H9 (cell line): ENCODE data around the gene SLC16A11. TPM values are rescaled to one million over a fixed set of nuclear protein-coding genes. Genes with fewer than 3 reads are reported as not detected.

Experiments used
- DNase-seq: peaks from one replicate; pipeline ENCODE4 v3.0.0-alpha.2; 2017
- H2AFZ ChIP-seq: one replicate; pipeline ENCODE4 v1.6.1; 2013; ENCODE audit warnings: mild to moderate bottlenecking, low read length, control low read depth, moderate library complexity
- H2AK5ac ChIP-seq: 2 replicates; pipeline ENCODE4 v1.6.1; 2013; ENCODE audit warnings: low read length, control low read depth, mixed read lengths; ENCODE audit not compliant: insufficient read length
- H2BK120ac ChIP-seq: one replicate; pipeline ENCODE4 v1.6.1; 2013; ENCODE audit warnings: low read depth, mild to moderate bottlenecking, low read length, control low read depth, inconsistent platforms; ENCODE audit not compliant: poor library complexity, severe bottlenecking
- H2BK12ac ChIP-seq: 2 replicates; pipeline ENCODE4 v1.6.1; 2013; ENCODE audit warnings: low read length, control low read depth, mixed read lengths, low read depth; ENCODE audit not compliant: insufficient read length
- H2BK15ac ChIP-seq: 2 replicates; pipeline ENCODE4 v1.6.1; 2013; ENCODE audit warnings: low read depth, low read length, control low read depth
- H2BK20ac ChIP-seq: one replicate; pipeline ENCODE4 v1.6.1; 2013; ENCODE audit warnings: low read depth, mild to moderate bottlenecking, low read length, control low read depth, inconsistent platforms; ENCODE audit not compliant: poor library complexity, severe bottlenecking
- H2BK5ac ChIP-seq: 2 replicates; pipeline ENCODE4 v1.6.1; 2013; ENCODE audit warnings: low read length, control low read depth, mixed read lengths; ENCODE audit not compliant: insufficient read length
- H3K14ac ChIP-seq: 2 replicates; pipeline ENCODE4 v1.6.1; 2013; ENCODE audit warnings: low read length, control low read depth; ENCODE audit not compliant: insufficient read depth
- H3K18ac ChIP-seq: 2 replicates; pipeline ENCODE4 v1.6.1; 2013; ENCODE audit warnings: low read depth, mild to moderate bottlenecking, mixed read lengths, low read length, control low read depth; ENCODE audit not compliant: insufficient read length
- H3K23ac ChIP-seq: 2 replicates; pipeline ENCODE4 v1.6.1; 2013; ENCODE audit warnings: low read length, control low read depth, mixed read lengths, low read depth; ENCODE audit not compliant: insufficient read length
- H3K23me2 ChIP-seq: 2 replicates; pipeline ENCODE4 v1.6.1; 2013; ENCODE audit warnings: low read depth, mild to moderate bottlenecking, mixed read lengths, low read length, control low read depth; ENCODE audit not compliant: insufficient read length, poor library complexity, severe bottlenecking
- H3K27ac ChIP-seq: 2 replicates; pipeline ENCODE4 v1.5.1; 2013; ENCODE audit warnings: low read length, control low read depth, mixed read lengths, low read depth; ENCODE audit not compliant: insufficient read length
- H3K27me3 ChIP-seq: 2 replicates; pipeline ENCODE4 v1.6.1; 2013; ENCODE audit warnings: low read length, control low read depth, inconsistent platforms; ENCODE audit not compliant: insufficient read depth
- H3K4ac ChIP-seq: 2 replicates; pipeline ENCODE4 v1.6.1; 2013; ENCODE audit warnings: low read depth, mild to moderate bottlenecking, control low read depth, inconsistent platforms, low read length, moderate library complexity
- H3K4me1 ChIP-seq: 2 replicates; pipeline ENCODE4 v1.6.1; 2013; ENCODE audit warnings: low read length, control low read depth, inconsistent platforms; ENCODE audit not compliant: insufficient read depth
- H3K4me2 ChIP-seq: 2 replicates; pipeline ENCODE4 v1.6.1; 2013; ENCODE audit warnings: low read length, control low read depth, mixed read lengths; ENCODE audit not compliant: insufficient read length, insufficient read depth
- H3K56ac ChIP-seq: 2 replicates; pipeline ENCODE4 v1.6.1; 2013; ENCODE audit warnings: low read depth, mild to moderate bottlenecking, mixed read lengths, low read length, control low read depth; ENCODE audit not compliant: insufficient read length
- H3K79me1 ChIP-seq: 2 replicates; pipeline ENCODE4 v1.6.1; 2013; ENCODE audit warnings: low read depth, mild to moderate bottlenecking, moderate library complexity, low read length, control low read depth, inconsistent platforms; ENCODE audit not compliant: insufficient read depth, poor library complexity, severe bottlenecking
- H3K79me2 ChIP-seq: 2 replicates; pipeline ENCODE4 v1.6.1; 2013; ENCODE audit warnings: low read length, control low read depth, inconsistent platforms; ENCODE audit not compliant: insufficient read depth
- H3K9ac ChIP-seq: 2 replicates; pipeline ENCODE4 v1.6.1; 2013; ENCODE audit warnings: low read length, control low read depth, mixed read lengths; ENCODE audit not compliant: insufficient read length; ENCODE audit errors: extremely low read depth
- H3K9me3 ChIP-seq: one replicate; pipeline ENCODE4 v1.6.1; 2013; ENCODE audit warnings: low read depth, low read length, inconsistent platforms; ENCODE audit not compliant: control insufficient read depth
- H3T11ph ChIP-seq: one replicate; pipeline ENCODE4 v1.6.1; 2013; ENCODE audit warnings: mild to moderate bottlenecking, low read length, control low read depth, inconsistent platforms
- H4K20me1 ChIP-seq: one replicate; pipeline ENCODE4 v1.6.1; 2013; ENCODE audit not compliant: control insufficient read depth, insufficient read length, insufficient read depth
- H4K5ac ChIP-seq: 2 replicates; pipeline ENCODE4 v1.6.1; 2013; ENCODE audit warnings: low read depth, mild to moderate bottlenecking, mixed read lengths, low read length, control low read depth; ENCODE audit not compliant: insufficient read length
- H4K8ac ChIP-seq: replicated peaks from 2 replicates; pipeline ENCODE4 v1.6.1; 2013; ENCODE audit warnings: low read length, control low read depth, mixed read lengths, low read depth; ENCODE audit not compliant: insufficient read length
- H4K91ac ChIP-seq: 2 replicates; pipeline ENCODE4 v1.6.1; 2013; ENCODE audit warnings: low read depth, mild to moderate bottlenecking, moderate library complexity, mixed read lengths, low read length, control low read depth; ENCODE audit not compliant: insufficient read length
- H3K27ac Mint-ChIP-seq, 3 experiments: 2 replicates in 2 of 3; 3 replicates in 1 of 3; pipeline ENCODE4 v1.8.0; 2020 to 2021; ENCODE audit warnings: mixed read lengths in 3 of 3, mild to moderate bottlenecking in 1 of 3, moderate library complexity in 1 of 3
- H3K27me3 Mint-ChIP-seq: 2 replicates; pipeline ENCODE4 v1.8.0; 2021; ENCODE audit warnings: low read depth, mild to moderate bottlenecking, moderate library complexity, mixed read lengths
- H3K36me3 Mint-ChIP-seq, 3 experiments: 2 replicates in 2 of 3; 3 replicates in 1 of 3; pipeline ENCODE4 v1.8.0; 2020 to 2021; ENCODE audit warnings: low read depth in 3 of 3, mixed read lengths in 3 of 3; ENCODE audit not compliant: insufficient read depth in 1 of 3
- H3K4me1 Mint-ChIP-seq, 2 experiments: 2 replicates each; pipeline ENCODE4 v1.8.0; 2020; ENCODE audit warnings: mixed read lengths in 2 of 2
- H3K4me3 Mint-ChIP-seq, 2 experiments: 2 replicates in 1 of 2; 3 replicates in 1 of 2; pipeline ENCODE4 v1.8.0; 2020 to 2021; ENCODE audit warnings: mild to moderate bottlenecking in 2 of 2, mixed read lengths in 2 of 2, moderate library complexity in 1 of 2
- H3K9me3 Mint-ChIP-seq, 2 experiments: 2 replicates in 1 of 2; 3 replicates in 1 of 2; pipeline ENCODE4 v1.8.0; 2020; ENCODE audit warnings: mild to moderate bottlenecking in 2 of 2, mixed read lengths in 2 of 2, moderate library complexity in 1 of 2
- CTCF ChIP-seq: fragments of 200-600 bp; sonication (generic); conservative IDR thresholded peaks from 3 replicates; pipeline ENCODE4 v1.8.0; 2021; ENCODE audit warnings: antibody characterized with exemption, mild to moderate bottlenecking
- WGBS: extraction: QIAGEN DNeasy Blood & Tissue Kit; methylation state at CpG from one replicate; pipeline ENCODE4 v1.1.7; 2013; ENCODE audit warnings: missing lambda C conversion rate, low lambda C conversion rate, mixed read lengths; ENCODE audit not compliant: insufficient read length; ENCODE audit errors: extremely low coverage; 5-methylcytosine and 5-hydroxymethylcytosine counted together
- total RNA-seq: library from RNA; stranded (reverse); gene quantifications from 2 replicates; pipeline ENCODE4 v1.2.1, GENCODE V29; 2021

Gene SLC16A11
- total RNA-seq, 1 experiment from 2014 or later = 0.13 TPM

DNA sequence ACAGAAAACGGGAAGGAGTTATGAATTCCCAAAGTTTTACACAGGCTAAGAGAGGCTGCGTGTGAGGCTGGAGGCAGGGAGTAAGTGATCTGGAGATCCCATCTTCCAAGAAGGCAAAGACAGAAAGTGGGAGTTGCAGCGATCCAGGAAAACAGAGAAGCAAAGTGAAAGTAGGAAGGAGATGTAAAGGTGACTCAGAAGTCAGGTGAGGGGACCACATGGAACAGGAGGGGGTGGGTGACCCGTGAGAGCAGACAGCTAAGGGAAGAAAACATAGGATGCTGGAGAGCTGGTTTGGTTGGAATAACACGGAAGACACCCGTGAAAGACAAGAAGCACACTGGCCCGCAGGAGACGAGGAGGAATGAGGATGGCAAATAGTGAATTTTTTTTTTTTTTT, 46.7 kb downstream of the SLC16A11 start:
- no peak overlapping the region for H2BK12ac ChIP-seq
- no peak overlapping the region for H2AK5ac ChIP-seq
- no peak overlapping the region for H3K4me2 ChIP-seq
- H2BK5ac ChIP-seq = no peak overlapping the region
- DNase-seq = no peak
- H4K20me1 ChIP-seq = no peaks in the 10 kb centered on the region
- H3K18ac ChIP-seq = no peak overlapping the region
- no CpG with 5 or more reads among the region's 8 CpGs for WGBS
- no peak overlapping the region for H3K56ac ChIP-seq
- no peak overlapping the region for H3K27ac Mint-ChIP-seq
- no peak overlapping the region for H3K4me3 Mint-ChIP-seq
- no peak overlapping the region for H3K9ac ChIP-seq
- no peak overlapping the region for H2BK20ac ChIP-seq
- no peak overlapping the region for H2BK120ac ChIP-seq
- peaks cover 2 to 4% of the 10 kb centered on the region in 2 experiments; a peak in 3 of 4 replicates for H3K4me1 Mint-ChIP-seq
- no peak overlapping the region for H3K23ac ChIP-seq
- no peak overlapping the region for H2BK15ac ChIP-seq
- no peak for TF ChIP-seq CTCF
- H4K8ac ChIP-seq = no peak overlapping the region
- no peak overlapping the region for H2AFZ ChIP-seq
- H3K9me3 ChIP-seq = no peaks in the 10 kb centered on the region
- H4K5ac ChIP-seq = no peak overlapping the region
- no peak overlapping the region for H3K14ac ChIP-seq
- H3K79me1 ChIP-seq = no peaks in the 10 kb centered on the region
- H3T11ph ChIP-seq = no peak overlapping the region
- peaks cover 41% of the 10 kb centered on the region for H3K27me3 Mint-ChIP-seq
- H3K4ac ChIP-seq = no peak overlapping the region
- no peaks in the 10 kb centered on the region for H3K4me1 ChIP-seq
- no peak overlapping the region for H3K27ac ChIP-seq
- H3K36me3 Mint-ChIP-seq = peaks cover 15 to 44% (median 21%) of the 10 kb centered on the region in 3 experiments; a peak in 6 of 7 replicates
- no peaks in the 10 kb centered on the region for H3K79me2 ChIP-seq
- H3K9me3 Mint-ChIP-seq = no peaks in the 10 kb centered on the region
- H3K23me2 ChIP-seq = peaks cover 8% of the 10 kb centered on the region
- H4K91ac ChIP-seq = no peak overlapping the region
- H3K27me3 ChIP-seq = peaks cover 2% of the 10 kb centered on the region; the same call in 1 of the 2 replicates
